ENCODE results near the gene CERKL. TPM values are rescaled to one million over a fixed set of nuclear protein-coding genes. Genes with fewer than 3 reads are reported as not detected.

CERKL gene
- total RNA-seq, 1 donor from 2014 or later, result not detected

DNA sequence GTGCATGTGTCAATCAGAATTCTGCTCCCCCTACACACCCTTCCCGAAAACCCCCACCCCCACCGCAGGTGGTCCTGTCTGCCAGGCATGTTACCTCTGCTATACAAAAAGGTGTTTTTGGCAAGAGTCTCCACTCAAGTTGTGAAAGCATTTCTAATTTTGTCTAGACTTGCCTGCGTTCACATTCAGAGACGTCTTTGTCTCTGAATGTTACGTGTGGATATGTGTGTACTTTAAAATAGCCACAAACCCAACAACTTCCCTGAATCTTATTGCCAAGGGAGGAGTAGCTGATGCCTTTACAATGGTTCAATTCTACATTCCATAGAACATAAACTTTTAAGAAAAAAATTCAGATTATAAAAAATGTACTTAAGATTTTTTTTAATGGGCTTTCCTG is 133.1 kb downstream of the CERKL start:
- no peak for DNase-seq (ENCODE audit: extremely low read depth, low read depth, low spot score)

- no peak for DNase-seq (ENCODE audit: extremely low read depth, low read depth, low spot score)
Measured at GRCh38 chr2:181520253-181520652, 136.7 kb downstream of the CERKL start.

GRCh38 chr2:181517685-181518301 is 139.1 kb downstream of the CERKL start:
- DNase-seq (ENCODE audit: extremely low read depth, low read depth, low spot score), result no peak

DNA sequence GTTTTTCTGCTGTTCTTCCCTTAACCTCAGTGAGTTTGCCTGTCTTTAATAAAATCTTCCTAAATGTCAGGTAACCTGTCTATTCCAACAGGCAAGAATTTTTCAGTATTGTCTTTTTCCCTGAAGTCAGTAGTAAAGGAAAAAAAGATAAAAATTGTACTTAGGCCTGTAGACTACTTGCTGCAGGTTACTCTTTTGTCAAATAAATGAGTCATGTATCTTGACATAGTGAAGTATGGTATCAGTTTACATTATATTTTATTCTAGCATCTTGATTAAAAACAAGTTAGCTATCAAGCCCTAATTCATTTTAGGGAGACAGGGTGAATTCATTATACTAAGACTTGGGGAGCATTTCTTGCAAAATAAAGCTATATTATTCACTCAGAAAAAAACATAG is 139.9 kb downstream of the CERKL start:
- DNase-seq (ENCODE audit: extremely low read depth, low read depth, low spot score), result no peak

DNA sequence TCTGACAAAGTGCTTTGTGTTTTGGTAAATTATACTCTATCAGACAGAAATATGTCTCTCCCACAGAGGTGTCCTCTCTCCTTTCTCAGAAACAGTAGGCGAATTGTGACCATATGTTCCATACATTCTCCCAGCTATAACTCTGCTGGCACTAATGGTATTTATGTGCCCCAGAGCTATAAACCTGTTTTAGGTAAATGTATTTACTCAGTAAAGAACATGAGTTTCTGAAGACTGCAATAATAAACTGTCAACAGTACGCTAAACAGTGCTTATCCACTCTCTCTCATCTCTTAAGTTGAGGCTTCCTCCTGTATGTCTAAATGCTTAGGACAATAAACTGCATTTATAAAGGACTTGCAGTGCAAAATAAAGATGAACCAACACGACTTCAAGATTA is 141.2 kb downstream of the CERKL start:
- DNase-seq (ENCODE audit: extremely low read depth, low read depth, low spot score), result no peak

- DNase-seq (ENCODE audit: extremely low read depth, low read depth, low spot score), result no peak
Measured at GRCh38 chr2:181500201-181500600, 156.7 kb downstream of the CERKL start.

DNA sequence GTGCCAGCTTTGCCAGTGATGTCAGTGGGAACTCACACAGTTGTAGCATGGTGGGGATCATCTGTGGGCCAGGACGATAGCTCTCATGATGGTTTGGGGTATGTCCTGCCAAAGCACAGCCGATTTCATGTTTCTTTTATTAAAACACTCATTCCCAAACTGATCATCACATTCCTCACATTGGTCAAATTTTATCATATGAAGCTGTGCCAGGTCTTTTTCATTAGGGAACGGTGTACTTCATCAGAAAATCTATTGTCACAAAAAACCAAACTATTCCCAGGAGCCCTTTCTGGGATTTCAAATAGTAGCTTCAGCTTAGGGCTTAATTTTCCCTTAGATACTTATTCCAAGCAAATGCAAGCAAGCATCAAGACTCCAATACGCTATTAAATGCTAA is 157.7 kb downstream of the CERKL start:
- no peak for DNase-seq (ENCODE audit: extremely low read depth, low read depth, low spot score)

Other genes with a start within 250 kb of the CERKL start
- 27.0 and 39.4 TPM in 2 replicates for gene ITGA4, start 199.7 kb downstream of the CERKL start, total RNA-seq
- not detected in 2 replicates for gene NEUROD1, start 23.4 kb upstream of the CERKL start, total RNA-seq
- 122 and 149 TPM in 2 replicates for gene ITPRID2, start 234.6 kb upstream of the CERKL start, total RNA-seq